ENCODE measurements around the gene IL1R2.

The IL1R2 gene

DNA sequence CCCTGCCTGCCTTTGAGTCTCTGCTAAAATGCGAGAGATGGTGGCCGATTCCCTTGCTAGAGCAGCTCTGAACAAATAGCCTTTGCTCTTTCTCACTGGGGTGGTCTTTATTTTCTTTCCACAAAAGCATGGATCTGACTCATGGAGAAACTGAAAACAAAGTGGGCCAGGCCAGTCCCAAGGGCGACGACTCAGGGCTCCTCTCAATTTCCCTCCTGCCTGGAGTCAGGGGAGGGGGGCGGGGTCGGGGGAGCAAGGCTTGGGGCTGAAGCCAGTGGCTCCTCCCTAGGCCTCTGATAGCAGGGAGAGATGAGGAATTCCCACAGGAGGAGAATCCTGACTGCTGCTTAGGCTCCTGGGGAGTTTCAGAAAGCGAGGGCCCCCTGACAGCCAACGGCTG, 17.1 kb upstream of the IL1R2 start:
- H3K4me3 ChIP-seq (ENCODE audit: low read depth, low read length): no peak overlapping the region
- DNase-seq (ENCODE audit: low read depth): no peak
- TF ChIP-seq, protein P1, sequence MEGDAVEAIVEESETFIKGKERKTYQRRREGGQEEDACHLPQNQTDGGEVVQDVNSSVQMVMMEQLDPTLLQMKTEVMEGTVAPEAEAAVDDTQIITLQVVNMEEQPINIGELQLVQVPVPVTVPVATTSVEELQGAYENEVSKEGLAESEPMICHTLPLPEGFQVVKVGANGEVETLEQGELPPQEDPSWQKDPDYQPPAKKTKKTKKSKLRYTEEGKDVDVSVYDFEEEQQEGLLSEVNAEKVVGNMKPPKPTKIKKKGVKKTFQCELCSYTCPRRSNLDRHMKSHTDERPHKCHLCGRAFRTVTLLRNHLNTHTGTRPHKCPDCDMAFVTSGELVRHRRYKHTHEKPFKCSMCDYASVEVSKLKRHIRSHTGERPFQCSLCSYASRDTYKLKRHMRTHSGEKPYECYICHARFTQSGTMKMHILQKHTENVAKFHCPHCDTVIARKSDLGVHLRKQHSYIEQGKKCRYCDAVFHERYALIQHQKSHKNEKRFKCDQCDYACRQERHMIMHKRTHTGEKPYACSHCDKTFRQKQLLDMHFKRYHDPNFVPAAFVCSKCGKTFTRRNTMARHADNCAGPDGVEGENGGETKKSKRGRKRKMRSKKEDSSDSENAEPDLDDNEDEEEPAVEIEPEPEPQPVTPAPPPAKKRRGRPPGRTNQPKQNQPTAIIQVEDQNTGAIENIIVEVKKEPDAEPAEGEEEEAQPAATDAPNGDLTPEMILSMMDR (IDR thresholded peaks at IDR 0.05; ENCODE audit: insufficient read depth, low read depth, low read length, missing control alignments): no peak

GRCh38 chr2:101975171-101975870, 16.4 kb upstream of the IL1R2 start:
- DNase-seq (ENCODE audit: low read depth): no peak
- TF ChIP-seq, protein P1 (IDR thresholded peaks at IDR 0.05; ENCODE audit: insufficient read depth, low read depth, low read length, missing control alignments): no peak

GRCh38 chr2:101976891-101977290, 14.9 kb upstream of the IL1R2 start:
- TF ChIP-seq, protein P1 (IDR thresholded peaks at IDR 0.05; ENCODE audit: insufficient read depth, low read depth, low read length, missing control alignments): no peak
- H3K4me3 ChIP-seq (ENCODE audit: low read depth, low read length): no peak overlapping the region
- DNase-seq (ENCODE audit: low read depth): peak; percentile 73

More at GRCh38 chr2:101975171-101975870, 16.4 kb upstream of the IL1R2 start:
- no peak overlapping the region for H3K4me3 ChIP-seq (ENCODE audit: low read depth, low read length)

- TF ChIP-seq, protein P1 (IDR thresholded peaks at IDR 0.05; ENCODE audit: insufficient read depth, low read depth, low read length, missing control alignments): no peak
- H3K4me3 ChIP-seq (ENCODE audit: low read depth, low read length): no peak overlapping the region
- DNase-seq (ENCODE audit: low read depth): peak; percentile 18
These were observed 11.4 kb upstream of the IL1R2 start for GRCh38 chr2:101980368-101980767.

GRCh38 chr2:101981066-101981465, 10.7 kb upstream of the IL1R2 start:
- TF ChIP-seq, protein P1 (IDR thresholded peaks at IDR 0.05; ENCODE audit: insufficient read depth, low read depth, low read length, missing control alignments): no peak
- no peak for DNase-seq (ENCODE audit: low read depth)

DNA sequence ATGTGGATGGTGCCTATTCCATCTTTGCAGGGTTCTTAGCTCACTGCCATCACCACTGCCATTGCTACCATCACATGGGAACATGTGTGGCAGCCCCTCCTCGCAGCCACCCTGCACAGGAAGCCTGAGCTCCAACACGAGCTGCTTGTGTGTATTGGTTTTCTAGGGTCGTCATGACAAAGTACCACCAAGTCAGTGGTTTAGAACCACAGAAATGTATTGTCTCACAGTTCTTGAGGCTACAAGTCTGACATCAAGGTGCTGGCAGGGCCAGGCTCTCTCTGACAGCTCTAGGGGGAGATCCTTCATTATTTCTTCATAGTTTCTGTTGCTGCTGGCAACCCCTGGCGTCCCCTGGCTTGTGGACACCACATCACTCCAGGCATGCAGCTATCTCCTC, 10.3 kb upstream of the IL1R2 start:
- DNase-seq (ENCODE audit: low read depth): no peak
- TF ChIP-seq, protein P1 (IDR thresholded peaks at IDR 0.05; ENCODE audit: insufficient read depth, low read depth, low read length, missing control alignments): no peak
- no peak overlapping the region for H3K4me3 ChIP-seq (ENCODE audit: low read depth, low read length)

More at GRCh38 chr2:101981066-101981465, 10.7 kb upstream of the IL1R2 start:
- no peak overlapping the region for H3K4me3 ChIP-seq (ENCODE audit: low read depth, low read length)

Measured in GM12865 (cell line).